HepG2 (cell line): ENCODE measurements around the gene NDUFB8. TPM values are rescaled to one million over a fixed set of nuclear protein-coding genes. Genes with fewer than 3 reads are reported as not detected.
A peak's percentile ranks its signal among the peaks of the same experiment; 100 is the strongest.

ENCODE experiments used
- ATAC-seq: fragments of 200-7000 bp; cut with Tn5 transposase; 3 replicates; pipeline ENCODE4 v1.9.1; 2020; ENCODE audit warnings: mild to moderate bottlenecking, moderate library complexity
- BruUV-seq: library from RNA; stranded (reverse); fragments of 400-500 nt; replicated peaks from 2 replicates; lab custom pipeline; 2021; lab: Mats Ljungman, UMichigan
- CTCF ChIA-PET: fragments of 300-600 bp; formaldehyde crosslinking; extraction: SDS; loops from one replicate; lab custom pipeline; 2021; ENCODE audit warnings: low total read pairs, inconsistent platforms, low intra/inter-chr PET ratio; lab: Yijun Ruan, JAX
- POLR2A ChIA-PET: fragments of 350-600 bp; sonication (Branson Sonifier 250); formaldehyde crosslinking; loops from one replicate; lab custom pipeline; 2020; ENCODE audit warnings: antibody characterized with exemption, inconsistent platforms; lab: Yijun Ruan, JAX
- DNase-seq: peaks from one replicate; pipeline ENCODE4 v3.0.0-alpha.2; 2015; ENCODE audit warnings: low spot score
- FAIRE-seq: peaks from 3 replicates; lab custom pipeline; 2011; peaks lifted over from hg19 to GRCh38; lab: Jason Lieb, UNC
- H2AFZ ChIP-seq: one replicate; pipeline ENCODE4 v1.6.1; 2011; ENCODE audit warnings: low read length, inconsistent platforms
- H3K27ac ChIP-seq: fragments of 300-600 bp; 3 replicates; pipeline ENCODE4 v1.8.0; 2011; ENCODE audit warnings: mixed run types, mild to moderate bottlenecking, mixed read lengths, low read length, inconsistent platforms; ENCODE audit not compliant: insufficient read depth; ENCODE audit errors: extremely low read length
- H3K27me3 ChIP-seq, 2 experiments: fragments of 200-600 bp in 1 of 2; 2 replicates in 1 of 2; 3 replicates in 1 of 2; pipeline versions ENCODE4 v1.6.0 to v1.8.0; 2011; ENCODE audit warnings: low read length in 2 of 2, mild to moderate bottlenecking in 2 of 2, moderate library complexity in 2 of 2, inconsistent platforms in 1 of 2; ENCODE audit not compliant: insufficient read depth in 2 of 2, control insufficient read depth in 1 of 2
- H3K36me3 ChIP-seq, 2 experiments: fragments of 200-600 bp in 1 of 2; replicated peaks in 1 of 2; 2 replicates in 1 of 2; 3 replicates in 1 of 2; pipeline versions ENCODE4 v1.5.1 to v1.8.0; 2011; ENCODE audit warnings: low read length in 2 of 2, inconsistent platforms in 1 of 2; ENCODE audit not compliant: insufficient read depth in 2 of 2, control insufficient read depth in 1 of 2
- H3K4me1 ChIP-seq: 2 replicates; pipeline ENCODE4 v1.5.1; 2012; ENCODE audit warnings: low read length, inconsistent platforms; ENCODE audit not compliant: insufficient read depth
- H3K4me2 ChIP-seq: 2 replicates; pipeline ENCODE4 v1.6.0; 2011; ENCODE audit warnings: low read depth, low read length, inconsistent platforms
- H3K4me3 ChIP-seq, 3 experiments: fragments of 200-600 bp in 1 of 3; sonication (generic), shearing (Covaris generic) in 1 of 3; replicated peaks in 1 of 3; 2 replicates each; pipeline ENCODE4 v1.5.1; 2011 to 2016; ENCODE audit warnings: low read length in 3 of 3, inconsistent platforms in 2 of 3, low read depth in 2 of 3, mild to moderate bottlenecking in 2 of 3, control low read depth in 1 of 3, mixed read lengths in 1 of 3; ENCODE audit not compliant: insufficient read depth in 1 of 3
- H3K79me2 ChIP-seq: one replicate; pipeline ENCODE4 v1.6.1; 2011; ENCODE audit warnings: low read length, inconsistent platforms; ENCODE audit not compliant: insufficient read depth
- H3K9ac ChIP-seq: 2 replicates; pipeline ENCODE4 v1.6.0; 2011; ENCODE audit warnings: mild to moderate bottlenecking, low read depth, low read length, inconsistent platforms; ENCODE audit not compliant: insufficient read depth
- H3K9me3 ChIP-seq: 2 replicates; pipeline ENCODE4 v1.5.1; 2012; ENCODE audit warnings: mild to moderate bottlenecking, low read length
- H4K20me1 ChIP-seq: 2 replicates; pipeline ENCODE4 v1.6.0; 2011; ENCODE audit warnings: inconsistent platforms, mild to moderate bottlenecking, low read length, moderate library complexity; ENCODE audit not compliant: insufficient read depth
- ELK4 ChIP-seq: sonication (generic); formaldehyde crosslinking; IDR thresholded peaks from 2 replicates; pipeline ENCODE4 v1.9.0; 2021; ENCODE audit warnings: missing genetic modification reagents, borderline replicate concordance
- ETV6 ChIP-seq: sonication (generic); formaldehyde crosslinking; conservative IDR thresholded peaks from 2 replicates; pipeline ENCODE4 v1.4.0; 2020; ENCODE audit warnings: missing genetic modification reagents
- FIP1L1 ChIP-seq: fragments of 200-400 bp; formaldehyde crosslinking; IDR thresholded peaks from 2 replicates; pipeline ENCODE4 v1.6.1; 2018; ENCODE audit warnings: low read depth, mild to moderate bottlenecking, low read length, moderate library complexity, borderline replicate concordance; ENCODE audit not compliant: insufficient read depth
- JUND ChIP-seq: sonication (generic); formaldehyde crosslinking; IDR thresholded peaks from 2 replicates; pipeline ENCODE4 v1.8.0; 2022; ENCODE audit warnings: mild to moderate bottlenecking, missing genetic modification reagents
- PHF21A ChIP-seq: sonication (generic); formaldehyde crosslinking; IDR thresholded peaks from 2 replicates; pipeline ENCODE4 v1.5.0; 2020; ENCODE audit warnings: mild to moderate bottlenecking, missing genetic modification reagents
- RORA ChIP-seq: sonication (generic); formaldehyde crosslinking; IDR thresholded peaks from 2 replicates; pipeline ENCODE4 v1.5.0; 2020; ENCODE audit warnings: mild to moderate bottlenecking, missing genetic modification reagents, moderate library complexity
- SNRNP70 ChIP-seq: fragments of 200-400 bp; formaldehyde crosslinking; IDR thresholded peaks from 2 replicates; pipeline ENCODE4 v1.6.1; 2017; ENCODE audit warnings: mild to moderate bottlenecking, low read depth, low read length, moderate library complexity
- THAP9 ChIP-seq: sonication (generic); formaldehyde crosslinking; IDR thresholded peaks from 2 replicates; pipeline ENCODE4; 2020; ENCODE audit warnings: missing genetic modification reagents, mild to moderate bottlenecking, borderline replicate concordance
- XRCC5 ChIP-seq: fragments of 200-400 bp; formaldehyde crosslinking; optimal IDR thresholded peaks from 2 replicates; pipeline ENCODE3; 2017; ENCODE audit warnings: mild to moderate bottlenecking, low read length
- YEATS4 ChIP-seq: sonication (generic); formaldehyde crosslinking; IDR thresholded peaks from 2 replicates; pipeline ENCODE4 v1.4.0; 2020; ENCODE audit warnings: missing genetic modification reagents, borderline replicate concordance
- ZNF234 ChIP-seq: sonication (generic); formaldehyde crosslinking; conservative IDR thresholded peaks from 2 replicates; pipeline ENCODE4 v1.5.1; 2020; ENCODE audit warnings: mild to moderate bottlenecking, missing genetic modification reagents
- ZNF431 ChIP-seq: sonication (generic); formaldehyde crosslinking; IDR thresholded peaks from 2 replicates; pipeline ENCODE4 v1.9.0; 2022; ENCODE audit warnings: missing genetic modification reagents, low read depth, mild to moderate bottlenecking, borderline replicate concordance
- ZNF530 ChIP-seq: sonication (generic); formaldehyde crosslinking; IDR thresholded peaks from 2 replicates; pipeline ENCODE4 v1.5.0; 2020; ENCODE audit warnings: low read depth, mild to moderate bottlenecking, missing genetic modification reagents
- ZNF605 ChIP-seq: sonication (generic); formaldehyde crosslinking; IDR thresholded peaks from 2 replicates; pipeline ENCODE4 v1.8.0; 2022; ENCODE audit warnings: mild to moderate bottlenecking, missing genetic modification reagents
- WGBS: methylation state at CpG from one replicate; pipeline ENCODE4 v1.1.6; 2017; ENCODE audit warnings: low lambda C conversion rate; 5-methylcytosine and 5-hydroxymethylcytosine counted together
- in situ Hi-C: cut with HindIII; loops from 2 replicates; pipeline ENCODE4 v1.10.0; 2017; ENCODE audit warnings: low pct_unique_long_range_greater_than_20kb; ENCODE audit not compliant: extremely low pct_ligation_motif_present
- intact Hi-C: fragments of 100-400 bp; cut with micrococcal nuclease; formaldehyde crosslinking; loops from one replicate; pipeline ENCODE4 v1.10.0; 2022; ENCODE audit not compliant: unreplicated experiment
- polyA plus RNA-seq, 8 experiments: library from polyadenylated mRNA; depleted of rRNA in 3 of 8; stranded (reverse) in 7 of 8; unstranded in 1 of 8; fragments of >200 nt; fragmentation: Illumina TruSeq in 4 of 8; extraction: Trizol in 4 of 8; gene quantifications; 2 replicates each; pipeline versions ENCODE4 v1.2.1 to v1.2.3, GENCODE V29; 2011 to 2016; ENCODE audit warnings: low read depth in 4 of 8, missing spikeins in 1 of 8, mixed read lengths in 1 of 8; ENCODE audit not compliant: insufficient read depth in 1 of 8
- total RNA-seq, 5 experiments: library from RNA; depleted of rRNA; stranded (reverse); fragments of >200 nt; fragmentation: Illumina TruSeq; extraction: Trizol; gene quantifications; 2 replicates each; pipeline ENCODE4 v1.2.3, GENCODE V29; 2016; ENCODE audit warnings: low read depth in 1 of 5

The NDUFB8 gene
- total and polyA plus RNA-seq, 2 of the 13 experiments (the other 11 are each of a cell fraction or from before 2014, with no cell fraction given) = 210 to 216 TPM

DNA sequence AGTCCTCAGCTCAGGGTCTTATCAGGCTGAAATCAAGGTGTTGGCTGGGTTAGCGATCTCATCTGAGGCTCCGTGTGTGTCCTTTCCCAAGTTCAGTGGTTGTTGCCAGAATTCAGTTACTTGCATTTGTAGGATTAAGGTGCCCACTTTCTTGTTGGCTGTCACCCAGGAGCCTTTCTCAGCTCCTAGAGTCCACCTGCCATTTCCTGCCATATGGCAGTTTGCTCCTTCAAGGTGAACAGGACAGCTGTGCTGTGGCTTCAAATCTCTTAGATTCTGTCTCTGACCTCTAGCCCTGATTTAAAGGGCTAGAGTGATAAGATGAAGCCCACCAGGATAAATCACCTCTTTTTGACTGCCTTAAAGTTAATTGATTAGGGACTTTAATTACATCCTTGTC is 5.1 kb upstream of the NDUFB8 start:
- H3K4me3 ChIP-seq = no peak overlapping the region
- peak overlapping the region; percentile 81; the same call in 1 of the 2 replicates for H3K4me2 ChIP-seq
- DNase-seq (no peak), FAIRE-seq (no peak), ATAC-seq (no peak)
- H3K27ac ChIP-seq = no peak overlapping the region
- TF ChIP-seq PHF21A (CRISPR knock-in tag) (no peak), RORA (CRISPR knock-in tag) (no peak), ETV6 (no peak), ZNF605 (CRISPR knock-in tag) (no peak), ZNF530 (CRISPR knock-in tag) (no peak), YEATS4 (CRISPR knock-in tag) (no peak), SNRNP70 (no peak), ZNF234 (CRISPR knock-in tag) (no peak), JUND (no peak), XRCC5 (no peak), THAP9 (CRISPR knock-in tag) (no peak), ZNF431 (CRISPR knock-in tag) (no peak), FIP1L1 (no peak), ELK4 (CRISPR knock-in tag) (no peak)
- H3K27me3 ChIP-seq = no peaks in the 10 kb centered on the region; a peak in 1 of 5 replicates
- 14% methylated on average over 2 of the region's 2 CpGs for WGBS
- H3K36me3 ChIP-seq = peaks cover 4 to 20% of the 10 kb centered on the region in 2 experiments
- H3K9me3 ChIP-seq = no peaks in the 10 kb centered on the region
- in situ Hi-C loops (no loop called here), intact Hi-C loops (no loop called here)
- H3K9ac ChIP-seq = no peak overlapping the region
- H4K20me1 ChIP-seq = no peaks in the 10 kb centered on the region
- peak overlapping the region; percentile 97 for H2AFZ ChIP-seq
- peaks cover 35% of the 10 kb centered on the region for H3K79me2 ChIP-seq
- ChIA-PET POLR2A (interaction anchor here (1.0 to 1.4 kb wide), 5 partner anchors 16 to 341 kb away, joined by 3 to 22 read pairs (median 3); no protein-coding TSS in a partner anchor), CTCF (no interaction called here)
- peaks cover 41% of the 10 kb centered on the region for H3K4me1 ChIP-seq
- BruUV-seq = no TSS peak
